K562 (cell line): Measurements from ENCODE around the gene MEX3D. TPM values are rescaled to one million over a fixed set of nuclear protein-coding genes. Genes with fewer than 3 reads are reported as not detected.

Experiments used
- ATAC-seq: fragments of 200-7000 bp; cut with Tn5 transposase; 3 replicates; pipeline ENCODE4 v1.9.1; 2020; ENCODE audit warnings: moderate library complexity
- BruUV-seq: library from RNA; stranded (reverse); fragments of 400-500 nt; replicated peaks from 2 replicates; lab custom pipeline; 2021; lab: Mats Ljungman, UMichigan
- CTCF ChIA-PET: fragments of 300-600 bp; formaldehyde crosslinking; extraction: SDS; loops from one replicate; lab custom pipeline; 2021; ENCODE audit warnings: low intra/inter-chr PET ratio; lab: Yijun Ruan, JAX
- POLR2A ChIA-PET: fragments of 300-600, 350-650 bp; sonication (Branson Sonifier 250); formaldehyde crosslinking; extraction: SDS; loops from one replicate; lab custom pipeline; 2021; ENCODE audit warnings: antibody characterized with exemption, inconsistent platforms; lab: Yijun Ruan, JAX
- DNase-seq, 4 experiments: peaks; one replicate each; pipeline versions ENCODE4 v3.0.0 to v3.0.0-alpha.2; 2011 to 2018; ENCODE audit warnings: low spot score in 3 of 4, mixed read lengths in 3 of 4; ENCODE audit errors: extremely low read depth in 1 of 4
- FAIRE-seq: peaks from 2 replicates; lab custom pipeline; 2011; peaks lifted over from hg19 to GRCh38; lab: Jason Lieb, UNC
- H2AFZ ChIP-seq: 2 replicates; pipeline ENCODE4 v1.6.0; 2011; ENCODE audit warnings: low read depth, low read length, control low read depth, inconsistent platforms
- H3K27ac ChIP-seq: fragments of 200-600 bp; 3 replicates; pipeline ENCODE4 v1.8.0; 2011; ENCODE audit warnings: low read depth, mild to moderate bottlenecking, control low read depth, inconsistent platforms, low read length, moderate library complexity, mixed read lengths; ENCODE audit errors: extremely low read depth
- H3K27me3 ChIP-seq, 2 experiments: fragments of 300-600 bp in 1 of 2; 2 replicates in 1 of 2; 3 replicates in 1 of 2; pipeline versions ENCODE4 v1.6.0 to v1.8.0; 2011; ENCODE audit warnings: inconsistent platforms in 2 of 2, low read length in 2 of 2, mild to moderate bottlenecking in 1 of 2, mixed read lengths in 1 of 2, moderate library complexity in 1 of 2; ENCODE audit not compliant: control insufficient read depth in 2 of 2, insufficient read depth in 2 of 2
- H3K36me3 ChIP-seq: fragments of 300-600 bp; 3 replicates; pipeline ENCODE4 v1.8.0; 2011; ENCODE audit warnings: mild to moderate bottlenecking, low read length, inconsistent platforms; ENCODE audit not compliant: control insufficient read depth, insufficient read depth
- H3K4me1 ChIP-seq, 2 experiments: fragments of 200-600 bp in 1 of 2; replicated peaks in 1 of 2; 2 replicates in 1 of 2; 3 replicates in 1 of 2; pipeline versions ENCODE4 v1.5.1 to v1.8.0; 2011; ENCODE audit warnings: inconsistent platforms in 2 of 2, low read length in 2 of 2, mild to moderate bottlenecking in 1 of 2, mixed read lengths in 1 of 2, moderate library complexity in 1 of 2; ENCODE audit not compliant: control insufficient read depth in 2 of 2, insufficient read depth in 2 of 2
- H3K4me2 ChIP-seq: 2 replicates; pipeline ENCODE4 v1.6.1; 2011; ENCODE audit warnings: low read length, control low read depth, inconsistent platforms, mixed read lengths; ENCODE audit not compliant: insufficient read depth
- H3K4me3 ChIP-seq: fragments of 200-600 bp; sonication (generic), shearing (Covaris generic); 2 replicates; pipeline ENCODE4 v1.5.1; 2016; ENCODE audit warnings: control low read depth, inconsistent platforms
- H3K79me2 ChIP-seq: fragments of 200-600 bp; 3 replicates; pipeline ENCODE4 v1.8.0; 2011; ENCODE audit warnings: low read length, inconsistent platforms; ENCODE audit not compliant: control insufficient read depth, insufficient read depth
- H3K9ac ChIP-seq, 2 experiments: 2 replicates each; pipeline versions ENCODE4 v1.6.0 to v1.6.1; 2011; ENCODE audit warnings: low read depth in 2 of 2, low read length in 2 of 2, control low read depth in 1 of 2, inconsistent platforms in 1 of 2, mild to moderate bottlenecking in 1 of 2, mixed read lengths in 1 of 2; ENCODE audit not compliant: insufficient read depth in 1 of 2
- H3K9me1 ChIP-seq: one replicate; pipeline ENCODE4 v1.6.0; 2011; ENCODE audit warnings: inconsistent platforms, mild to moderate bottlenecking, low read length, moderate library complexity; ENCODE audit not compliant: control insufficient read depth, insufficient read depth
- H3K9me3 ChIP-seq: replicated peaks from 2 replicates; pipeline ENCODE4 v1.5.1; 2011; ENCODE audit warnings: low read depth, low read length, inconsistent platforms; ENCODE audit not compliant: control insufficient read depth, insufficient read depth
- H4K20me1 ChIP-seq: replicated peaks from 2 replicates; pipeline ENCODE4 v1.6.1; 2011; ENCODE audit warnings: low read length, inconsistent platforms, mixed read lengths; ENCODE audit not compliant: control insufficient read depth, insufficient read depth
- CCNT2 ChIP-seq: IDR thresholded peaks from 2 replicates; pipeline ENCODE4 v1.6.1; 2011; ENCODE audit warnings: borderline replicate concordance, low read depth, mild to moderate bottlenecking, moderate library complexity, mixed read lengths, low read length; ENCODE audit not compliant: insufficient read length; ENCODE audit errors: extremely low read depth
- CUX1 ChIP-seq: fragments of 200-800 bp; sonication (Bioruptor generic); IDR thresholded peaks from 2 replicates; pipeline ENCODE4 v1.6.1; 2016; ENCODE audit warnings: missing genetic modification characterization, missing compliant biosample characterization
- MEF2D ChIP-seq: conservative IDR thresholded peaks from 2 replicates; pipeline ENCODE4 v1.6.1; 2016; ENCODE audit warnings: low read depth, missing genetic modification characterization, missing compliant biosample characterization
- PTBP1 ChIP-seq: fragments of 200-400 bp; formaldehyde crosslinking; IDR thresholded peaks from 2 replicates; pipeline ENCODE4 v1.6.1; 2017; ENCODE audit warnings: low read depth, low read length
- U2AF1 ChIP-seq: fragments of 200-400 bp; formaldehyde crosslinking; optimal IDR thresholded peaks from 2 replicates; pipeline ENCODE3; 2017; ENCODE audit warnings: mild to moderate bottlenecking, low read depth, low read length, moderate library complexity
- ZNF212 ChIP-seq: fragments of 450-650 bp; formaldehyde crosslinking; IDR thresholded peaks from 2 replicates; pipeline ENCODE4 v1.4.0; 2020; ENCODE audit warnings: mild to moderate bottlenecking
- ZNF239 ChIP-seq: fragments of 250-450 bp; sonication (Bioruptor Pico); IDR thresholded peaks from 2 replicates; pipeline ENCODE4 v1.4.0; 2020; ENCODE audit warnings: mild to moderate bottlenecking
- ZNF311 ChIP-seq: fragments of 250-450 bp; sonication (Bioruptor Pico); IDR thresholded peaks from 2 replicates; pipeline ENCODE4 v1.4.0; 2020; ENCODE audit warnings: mild to moderate bottlenecking, moderate library complexity
- WGBS: fragments of 100-300 bp; shearing (Covaris generic); methylation state at CpG from one replicate; pipeline ENCODE4 v1.1.6; 2016; ENCODE audit warnings: low coverage, mixed read lengths; ENCODE audit not compliant: insufficient coverage; ENCODE audit errors: missing lambda C conversion rate; 5-methylcytosine and 5-hydroxymethylcytosine counted together
- in situ Hi-C: fragments of 300-500 bp; cut with MboI; formaldehyde crosslinking; loops from 4 replicates; pipeline ENCODE4 v1.15.0; 2018; ENCODE audit warnings: inconsistent platforms, mixed read lengths
- intact Hi-C: fragments of 100-400 bp; cut with micrococcal nuclease; formaldehyde crosslinking; loops from 2 replicates; pipeline ENCODE4 v1.14.2; 2022
- polyA plus RNA-seq, 8 experiments: library from polyadenylated mRNA; depleted of rRNA in 4 of 8; stranded (reverse) in 5 of 8; unstranded in 3 of 8; fragments of >200 nt; fragmentation: Nextera tagmentation in 2 of 8; fragmentation: Illumina TruSeq in 1 of 8; extraction: Ambion mirVana in 2 of 8; extraction: Trizol in 1 of 8; gene quantifications; 2 replicates each; pipeline versions ENCODE4 v1.2.1 to v1.2.3, GENCODE V29; 2011 to 2014; ENCODE audit warnings: inconsistent platforms in 1 of 8, missing spikeins in 1 of 8
- total RNA-seq, 7 experiments: library from RNA; depleted of rRNA in 6 of 7; stranded (reverse); fragments of >200 nt in 6 of 7; fragmentation: Illumina TruSeq in 2 of 7; extraction: Trizol in 2 of 7; gene quantifications; 2 replicates each; pipeline versions ENCODE4 v1.2.1 to v1.2.3, GENCODE V29; 2011 to 2021; ENCODE audit warnings: low replicate concordance in 1 of 7
- TF ChIP-seq, protein P1 (sequence below): sonication (generic); formaldehyde crosslinking; IDR thresholded peaks from 2 replicates; pipeline ENCODE4 v1.9.0; 2022; ENCODE audit warnings: mild to moderate bottlenecking, missing genetic modification reagents

Gene MEX3D
- total and polyA plus RNA-seq, 9 of the 15 experiments (the other 6 are each of a cell fraction or from before 2014, with no cell fraction given): 1.7 to 39.3 (median 5.7) TPM

DNA sequence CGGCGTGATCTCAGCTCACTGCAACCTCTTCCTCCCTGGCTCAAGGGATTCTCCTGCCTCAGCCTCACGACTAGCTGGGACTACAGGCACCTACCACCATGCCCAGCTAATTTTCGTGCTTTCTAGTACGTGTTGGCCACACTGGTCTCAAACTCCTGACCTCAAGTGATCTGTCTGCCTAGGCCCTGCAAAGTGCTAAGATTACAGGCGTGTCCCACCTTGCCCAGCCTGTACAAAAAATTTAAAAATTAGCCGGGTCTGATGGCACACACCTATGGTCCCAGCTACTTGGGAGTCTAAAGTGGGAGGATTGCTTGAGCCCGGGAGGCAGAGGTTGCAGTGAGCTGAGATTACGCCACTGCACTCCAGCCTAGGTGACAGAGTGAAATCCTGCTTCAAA is 4.7 kb upstream of the MEX3D start (continued):
- TF ChIP-seq CUX1 (CRISPR knock-in tag) (no peak), ZNF311 (CRISPR knock-in tag) (no peak), ZNF239 (CRISPR knock-in tag) (no peak), CCNT2 (no peak), U2AF1 (no peak)

GRCh38 chr19:1571358-1571757 is 3.2 kb upstream of the MEX3D start:
- FAIRE-seq: no peak
- Histone ChIP-seq H3K27ac (no peak overlapping the region), H3K9ac (no peak overlapping the region), H3K79me2 (peaks cover 10% of the 10 kb centered on the region), H3K4me3 (no peak overlapping the region), H3K4me1 (peaks cover 12 to 54% of the 10 kb centered on the region in 2 experiments), H3K36me3 (peaks cover 2% of the 10 kb centered on the region; the same call in 1 of the 3 replicates), H3K27me3 (no peaks in the 10 kb centered on the region), H4K20me1 (no peaks in the 10 kb centered on the region; the same call in 1 of the 2 replicates), H2AFZ (no peak overlapping the region), H3K9me1 (no peaks in the 10 kb centered on the region), H3K9me3 (no peaks in the 10 kb centered on the region), H3K4me2 (no peak overlapping the region)
- in situ Hi-C loops (no loop called here), intact Hi-C loops (no loop called here)
- BruUV-seq: no TSS peak
- WGBS: 77% methylated on average over 12 of the region's 12 CpGs
- no peak for DNase-seq
- POLR2A ChIA-PET: no interaction called here
- no peak for ATAC-seq
- CTCF ChIA-PET: no interaction called here
- TF ChIP-seq PTBP1 (no peak), MEF2D (tag) (no peak), ZNF212 (CRISPR knock-in tag) (no peak)
- TF ChIP-seq, protein P1, sequence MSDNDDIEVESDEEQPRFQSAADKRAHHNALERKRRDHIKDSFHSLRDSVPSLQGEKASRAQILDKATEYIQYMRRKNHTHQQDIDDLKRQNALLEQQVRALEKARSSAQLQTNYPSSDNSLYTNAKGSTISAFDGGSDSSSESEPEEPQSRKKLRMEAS (CRISPR knock-in tag): no peak
